Activated effector memory CD4-positive, alpha-beta T cell treated with Interleukin-2 at 50 U/mL for 16 hours (primary cell): ENCODE results near the gene TRAPPC11.
"Not testable (repeated sequence)": the region's sequence is repeated elsewhere in the genome, so short reads cannot be mapped to it uniquely, and the experiment has no call there.

Source experiments
- DNase-seq: peaks from one replicate; pipeline ENCODE4 v3.0.0-alpha.2; 2020

Gene TRAPPC11

DNA sequence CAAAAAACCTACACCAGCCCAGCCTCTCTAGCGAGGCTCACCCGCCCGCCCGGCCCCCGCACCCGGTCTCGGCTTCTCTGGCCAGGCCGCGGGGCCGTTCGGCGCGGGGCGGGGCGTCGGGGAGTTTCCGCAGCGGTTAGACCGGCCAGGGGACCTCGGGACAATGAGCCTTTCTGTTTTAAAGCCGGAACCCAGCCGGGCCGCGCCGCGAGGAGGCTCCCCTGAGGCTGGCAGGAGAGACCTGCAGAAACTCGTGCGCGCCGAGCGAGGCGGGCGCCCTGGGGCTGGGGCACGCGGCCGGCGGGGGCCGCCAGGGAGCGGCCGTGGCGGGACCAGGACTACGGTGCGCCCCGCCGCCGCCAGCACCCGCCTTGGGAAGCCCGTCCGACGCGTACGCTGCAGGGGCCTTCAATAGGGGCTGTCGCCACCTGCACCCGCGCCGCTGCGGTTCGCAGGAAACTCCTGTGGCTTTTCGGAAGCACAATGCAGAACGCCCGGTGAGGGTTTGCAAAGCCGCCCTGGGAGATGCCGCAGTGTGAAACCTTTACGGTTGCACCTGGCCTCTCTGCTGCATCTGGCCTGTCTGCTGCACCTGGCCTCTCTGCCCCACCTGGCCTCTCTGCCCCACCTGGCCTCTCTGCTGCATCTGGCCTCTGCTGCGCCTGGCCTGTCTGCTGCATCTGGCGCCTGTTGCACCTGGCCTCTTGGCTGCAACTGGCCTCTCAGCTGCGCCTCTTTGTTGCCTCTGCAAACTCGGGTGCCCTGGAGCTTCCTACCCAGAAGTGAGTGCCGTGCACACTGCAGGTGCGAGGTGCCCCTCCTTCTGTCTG is 63.9 kb downstream of the TRAPPC11 start:
- DNase-seq: peak; percentile 30

DNA sequence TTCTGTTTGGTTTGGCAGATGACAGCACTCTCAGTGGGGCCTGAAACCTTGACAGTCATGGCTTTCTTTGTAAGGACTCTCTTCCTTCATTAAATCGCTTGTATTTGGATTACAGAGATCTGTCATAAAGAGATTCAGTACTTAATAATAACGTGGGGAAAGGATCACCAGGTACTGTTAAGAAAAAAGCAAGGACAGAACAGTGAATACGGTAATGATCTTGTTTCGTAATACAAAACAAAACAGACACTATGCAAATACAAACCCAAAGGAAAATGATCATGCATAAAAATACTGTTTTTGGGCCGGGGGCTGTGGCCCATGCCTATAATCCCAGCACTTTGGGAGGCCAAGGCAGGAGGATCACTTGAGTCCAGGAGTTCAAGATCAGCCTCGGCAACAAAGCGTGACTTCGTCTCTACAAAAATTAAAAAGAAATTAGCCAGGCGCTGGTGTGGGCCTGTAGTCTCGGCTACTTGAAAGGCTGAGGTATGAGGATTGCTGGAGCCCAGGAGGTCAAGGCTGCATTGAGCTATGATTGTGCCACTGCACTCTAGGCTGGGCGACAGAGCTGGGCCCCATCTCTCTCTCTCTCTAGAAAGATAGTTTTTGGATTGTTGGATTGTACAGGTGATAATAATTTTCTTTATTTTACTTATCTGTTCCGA is 64.6 kb downstream of the TRAPPC11 start:
- DNase-seq: no peak

DNA sequence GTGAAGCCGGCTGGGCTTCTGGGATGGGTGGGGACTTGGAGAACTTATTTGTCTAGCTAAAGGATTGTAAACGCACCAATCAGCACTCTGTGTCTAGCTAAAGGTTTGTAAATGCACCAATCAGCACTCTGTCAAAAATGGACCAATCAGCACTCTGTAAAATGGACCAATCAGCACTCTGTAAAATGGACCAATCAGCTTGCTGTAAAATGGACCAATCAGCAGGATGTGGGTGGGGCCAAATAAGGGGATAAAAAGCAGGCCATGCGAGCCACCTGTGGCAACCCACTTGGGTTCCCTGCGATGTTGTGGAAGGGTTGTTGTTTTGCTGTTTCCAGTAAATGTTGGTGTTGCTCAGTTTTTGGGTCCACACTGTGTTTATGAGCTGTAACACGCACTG is 66.5 kb downstream of the TRAPPC11 start:
- not testable (repeated sequence) for DNase-seq

DNA sequence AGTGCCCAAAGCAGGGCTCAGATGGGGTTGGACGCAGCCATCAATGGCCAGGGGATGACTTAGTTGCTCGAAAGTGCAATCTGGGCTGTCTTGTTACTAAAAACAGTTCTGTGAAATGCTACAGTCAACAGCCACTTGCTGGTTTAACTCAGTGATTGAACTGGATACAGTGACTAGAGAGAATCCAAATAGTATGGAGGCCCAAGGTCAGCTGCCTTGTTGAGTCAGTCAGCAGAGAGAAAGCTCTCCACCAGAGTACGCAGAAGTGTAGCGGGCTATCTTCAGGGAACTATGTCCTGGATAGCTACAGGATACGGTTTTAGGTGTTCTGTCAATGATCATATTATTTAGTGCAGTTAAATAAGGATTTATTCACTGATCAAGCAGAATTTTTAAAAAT is 68.4 kb downstream of the TRAPPC11 start:
- DNase-seq: no peak

DNA sequence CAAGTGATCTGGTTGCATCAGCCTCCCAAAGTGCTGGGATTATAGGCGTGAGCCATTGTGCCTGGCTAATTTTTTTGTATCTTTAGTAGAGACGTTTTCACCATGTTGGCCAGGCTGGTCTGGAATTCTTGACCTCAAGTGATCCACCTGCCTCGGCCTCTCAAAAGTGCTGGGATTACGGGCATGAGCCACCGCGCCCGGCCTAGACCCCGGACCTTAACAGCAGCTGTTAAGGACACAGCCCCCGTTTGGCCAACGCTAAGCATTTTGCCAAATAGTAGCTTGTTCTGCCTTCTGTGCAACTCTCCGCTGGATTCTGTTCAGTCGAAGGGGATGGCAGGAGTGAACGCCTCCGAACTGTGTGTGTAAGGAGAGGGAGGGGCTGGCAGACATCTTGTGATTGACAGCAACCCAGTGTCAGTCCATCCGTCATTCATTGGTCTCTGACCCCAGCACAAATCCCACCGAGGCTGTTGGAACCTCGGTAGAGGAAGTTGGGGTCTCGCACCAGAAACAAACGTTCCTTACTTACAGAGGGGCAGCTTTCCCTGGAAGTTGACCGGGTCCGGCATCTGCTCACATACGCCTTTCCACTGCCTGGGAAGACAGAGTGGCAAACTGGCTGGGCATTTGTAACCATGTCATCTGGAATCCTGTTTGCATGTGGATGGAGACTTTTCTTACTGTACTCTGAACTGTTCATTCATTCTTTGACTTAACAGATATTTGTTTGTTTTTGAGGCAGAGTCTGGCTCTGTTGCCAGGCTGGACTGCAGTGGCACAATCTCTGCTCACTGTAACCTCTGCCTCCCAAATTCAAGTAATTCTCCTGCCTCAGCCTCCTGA is 69.4 kb downstream of the TRAPPC11 start:
- DNase-seq: no peak

DNA sequence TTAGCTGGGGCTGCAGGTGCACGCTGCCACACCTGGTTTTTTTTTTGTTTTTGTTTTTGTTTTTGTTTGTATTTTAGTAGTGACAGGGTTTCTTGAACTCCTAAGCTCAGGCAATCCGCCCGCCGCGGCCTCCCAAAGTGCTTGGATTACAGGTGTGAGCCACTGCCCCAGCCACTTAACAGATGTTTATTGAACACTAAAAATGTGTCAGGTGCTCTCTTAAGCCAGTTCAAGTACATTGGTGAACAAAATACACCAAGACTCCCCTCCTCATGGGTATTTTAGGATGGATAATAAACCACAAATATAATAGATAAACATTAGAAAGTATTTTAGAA is 69.9 kb downstream of the TRAPPC11 start:
- no peak for DNase-seq

DNA sequence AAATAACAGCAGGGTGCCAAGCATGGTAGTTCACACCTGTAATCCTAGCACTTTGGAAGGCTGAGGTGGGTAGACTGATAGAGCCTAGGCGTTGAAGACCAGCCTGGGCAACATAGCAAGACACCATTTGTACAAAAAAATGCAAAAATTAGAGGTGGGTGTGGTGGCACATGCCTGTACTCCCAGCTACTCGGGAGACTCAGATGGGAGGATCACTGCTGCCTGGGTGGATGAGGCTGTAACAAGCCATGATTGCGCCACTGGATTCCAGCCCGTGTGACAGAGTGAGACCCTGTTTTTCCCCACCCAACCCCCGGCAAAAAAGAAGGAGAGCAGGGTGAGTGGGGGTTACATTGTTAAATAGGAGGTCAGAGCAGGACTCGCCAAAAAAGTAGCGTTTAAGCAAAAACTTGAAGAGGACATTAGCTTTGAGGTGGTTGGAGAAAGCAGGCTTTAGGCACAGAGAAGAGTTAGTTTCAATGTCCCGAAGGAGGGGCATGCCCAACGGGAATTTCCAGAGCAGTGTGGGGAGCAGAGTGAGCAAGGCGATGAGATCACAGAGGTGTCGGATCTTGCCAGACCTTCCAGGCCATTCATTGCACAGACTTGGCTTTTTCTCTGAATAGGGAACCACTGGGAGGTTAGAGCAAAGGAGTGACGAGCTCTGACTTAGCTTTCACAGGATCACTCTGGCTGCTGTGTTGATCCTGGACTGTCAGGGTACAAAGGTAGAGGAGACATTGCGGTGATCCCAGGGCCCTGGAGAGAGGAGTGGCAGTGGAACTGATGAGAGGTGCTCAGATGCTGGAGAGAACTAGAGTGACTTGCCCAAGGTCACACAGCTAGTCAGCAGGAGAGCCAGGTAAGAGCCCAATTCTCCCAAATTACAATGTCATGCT is 70.6 kb downstream of the TRAPPC11 start:
- no peak for DNase-seq

DNA sequence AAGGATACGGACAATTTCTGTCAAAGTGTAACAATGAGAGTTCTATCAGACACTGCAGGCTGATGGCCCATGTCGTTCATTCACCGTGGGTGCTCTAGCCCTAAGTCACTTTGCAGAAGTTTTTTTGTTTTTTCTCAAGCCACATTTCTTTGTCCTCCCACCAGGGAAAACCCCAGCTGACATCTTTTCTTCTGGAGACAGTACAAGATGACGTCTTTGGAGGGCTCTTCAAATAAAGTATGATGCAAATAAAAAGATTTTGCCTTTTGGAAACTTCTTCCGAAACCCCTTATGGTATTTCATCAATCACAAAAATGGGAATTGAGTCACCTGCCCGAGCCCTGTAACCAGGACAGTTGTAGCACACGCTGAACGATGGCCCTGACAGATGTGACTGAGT is 73.2 kb downstream of the TRAPPC11 start:
- no peak for DNase-seq

DNA sequence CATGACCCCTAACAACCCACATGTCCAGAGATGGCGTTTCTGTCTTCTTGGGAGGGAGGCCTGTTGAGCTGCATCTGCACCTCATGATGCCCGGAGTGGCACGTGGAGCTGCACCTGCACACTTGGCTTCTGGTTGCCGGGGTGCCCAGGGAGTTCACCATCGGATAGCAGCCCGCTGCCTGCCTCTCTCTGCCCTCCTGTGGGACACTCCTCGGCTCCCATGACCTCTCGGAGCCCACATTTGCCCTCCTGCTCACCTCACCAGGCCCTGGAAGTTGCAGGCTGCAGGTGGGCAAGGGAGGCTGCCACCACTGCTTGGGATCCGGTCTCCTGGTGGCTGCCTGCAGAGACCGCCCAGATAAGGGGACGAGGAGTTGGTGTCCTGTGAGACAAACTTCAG is 74.1 kb downstream of the TRAPPC11 start:
- DNase-seq: no peak

DNA sequence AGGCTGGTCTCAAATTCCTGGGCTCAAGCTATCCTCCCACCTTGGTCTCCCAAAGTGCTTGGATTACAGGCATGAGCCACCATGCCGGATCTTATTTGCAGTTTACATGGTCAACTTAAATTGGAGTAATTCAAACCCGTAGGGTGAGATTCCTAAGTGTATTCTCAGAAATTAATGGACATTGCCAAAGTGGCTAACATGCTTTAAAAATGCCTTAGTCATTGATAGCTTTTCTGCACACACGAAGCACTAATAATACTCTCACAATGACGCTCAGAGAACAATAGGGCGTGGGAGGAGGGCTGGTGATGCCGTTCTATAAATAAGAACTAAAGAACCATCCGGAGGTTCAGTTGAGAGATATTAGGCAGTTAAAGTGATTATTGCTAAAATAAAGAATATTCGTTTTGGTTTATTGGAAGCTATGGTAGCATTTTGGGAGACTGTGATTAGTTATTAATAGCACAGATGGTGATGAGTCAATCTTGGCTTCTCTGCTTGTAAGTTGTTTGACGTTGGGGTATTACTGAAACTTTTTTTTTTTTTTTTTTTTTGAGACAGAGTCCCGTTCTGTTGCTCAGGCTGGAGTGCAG is 79.1 kb downstream of the TRAPPC11 start:
- DNase-seq: no peak

DNA sequence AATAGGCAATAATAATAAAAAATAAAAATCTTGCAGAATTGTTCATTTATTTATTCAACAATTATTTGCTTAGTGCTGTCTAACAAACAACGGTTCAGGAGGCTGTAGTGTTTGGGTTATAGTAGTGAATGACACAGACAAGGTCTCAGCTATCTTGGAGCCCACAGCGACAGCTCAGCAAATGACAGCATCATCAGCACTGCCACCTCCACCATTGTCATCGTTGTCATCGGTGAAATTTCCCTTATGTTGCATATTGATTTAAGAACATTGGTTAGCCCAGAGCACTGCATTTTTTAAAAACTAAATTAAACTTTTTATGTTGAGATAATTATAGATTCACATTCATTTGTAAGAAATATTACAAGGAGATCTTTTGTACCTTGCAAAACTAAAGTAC is 79.9 kb downstream of the TRAPPC11 start:
- no peak for DNase-seq

DNA sequence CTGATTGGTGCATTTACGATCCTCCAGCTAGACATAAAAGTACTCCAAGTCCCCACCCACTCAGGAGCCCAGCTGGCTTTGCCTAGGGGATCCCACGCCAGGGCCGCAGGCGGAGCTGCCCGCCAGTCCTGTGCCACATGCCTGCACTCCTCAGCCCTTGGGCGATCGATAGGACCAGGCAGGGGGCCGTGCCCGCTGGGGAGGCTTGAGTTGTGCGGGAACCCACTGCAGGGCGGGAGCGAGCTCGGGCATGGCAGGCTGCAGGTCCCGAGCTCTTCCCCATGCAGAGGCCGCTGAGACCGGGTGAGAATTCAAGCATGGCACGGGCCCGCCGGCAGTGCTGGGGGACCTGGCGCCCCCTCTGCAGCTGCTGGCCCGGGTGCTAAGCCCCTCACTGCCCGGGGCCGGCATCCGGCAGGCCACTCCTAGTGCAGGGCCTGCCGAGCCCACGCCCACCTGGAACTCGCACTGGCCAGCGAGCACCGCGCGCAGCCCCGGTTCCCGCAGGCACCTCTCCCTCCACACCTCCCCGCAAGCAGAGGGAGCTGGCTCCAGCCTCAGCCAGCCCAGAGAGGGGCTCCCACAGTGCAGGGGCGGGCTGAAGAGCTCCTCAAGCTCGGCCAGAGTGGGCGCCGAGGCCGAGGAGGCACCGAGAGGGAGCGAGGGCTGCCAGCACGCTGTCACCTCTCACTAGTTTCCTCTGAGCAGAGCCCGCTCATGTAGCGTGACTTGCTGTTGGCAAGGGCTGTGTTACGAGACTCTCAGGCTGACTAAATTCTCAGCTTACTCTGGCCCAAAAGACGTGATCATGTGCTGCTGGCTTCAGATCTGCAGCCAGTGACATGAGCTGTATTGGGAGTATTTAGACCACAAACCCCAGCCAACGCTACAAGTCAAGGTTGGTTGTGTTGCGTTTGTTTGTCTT is 87.5 kb downstream of the TRAPPC11 start:
- no peak for DNase-seq

DNA sequence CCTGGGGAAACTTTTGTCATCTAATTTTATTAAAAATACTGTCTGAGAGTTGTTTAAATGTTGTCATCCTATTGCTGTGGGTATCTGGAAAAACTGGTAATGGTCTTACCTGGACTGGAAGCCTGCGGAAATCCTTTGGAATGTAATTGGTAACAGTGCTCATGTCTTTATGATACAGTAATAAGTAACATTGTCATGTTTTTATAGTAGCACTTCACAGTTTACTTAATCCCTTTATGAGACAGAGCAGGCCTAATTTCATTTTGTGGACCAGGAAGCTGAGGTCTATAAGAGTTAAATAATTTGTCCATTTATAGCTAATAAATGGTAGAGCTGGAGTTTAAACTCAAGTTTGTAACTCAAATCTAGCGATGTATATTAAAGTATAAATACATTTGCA is 88.3 kb downstream of the TRAPPC11 start:
- no peak for DNase-seq

DNA sequence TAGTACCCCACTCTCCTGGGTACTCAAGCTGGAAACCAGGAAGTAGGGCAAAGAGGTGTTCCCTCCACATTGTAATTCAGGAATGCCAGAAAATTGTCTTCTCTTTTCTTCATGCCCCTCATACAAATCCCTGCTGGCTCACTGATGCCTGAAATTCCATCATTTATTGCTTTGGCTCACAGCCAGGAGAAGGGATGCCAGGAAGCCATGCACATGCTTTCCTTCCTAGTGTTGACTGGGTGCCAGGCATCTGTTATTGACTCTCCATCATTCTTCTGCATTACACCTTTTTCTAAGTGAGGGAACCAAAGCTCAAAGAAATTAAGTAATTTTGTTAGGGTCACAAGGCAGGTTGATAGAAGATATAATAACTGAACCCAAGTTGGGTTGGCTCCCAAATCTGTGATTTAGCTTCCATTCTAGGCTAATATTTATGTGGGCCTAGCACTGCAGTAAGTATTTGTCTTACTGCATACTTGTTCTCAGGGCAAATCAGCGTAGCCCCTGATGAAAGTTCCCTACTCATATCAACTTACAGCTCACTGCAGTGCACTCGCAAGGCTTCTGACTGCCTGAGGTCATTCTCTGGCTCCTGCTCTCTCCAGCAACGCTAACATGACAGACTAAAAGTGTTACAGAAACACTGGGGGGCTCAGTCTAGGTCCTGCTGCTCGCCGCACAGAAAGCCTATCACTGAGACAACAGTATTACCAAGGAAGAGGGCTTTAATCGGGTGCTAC is 89.0 kb downstream of the TRAPPC11 start:
- no peak for DNase-seq

DNA sequence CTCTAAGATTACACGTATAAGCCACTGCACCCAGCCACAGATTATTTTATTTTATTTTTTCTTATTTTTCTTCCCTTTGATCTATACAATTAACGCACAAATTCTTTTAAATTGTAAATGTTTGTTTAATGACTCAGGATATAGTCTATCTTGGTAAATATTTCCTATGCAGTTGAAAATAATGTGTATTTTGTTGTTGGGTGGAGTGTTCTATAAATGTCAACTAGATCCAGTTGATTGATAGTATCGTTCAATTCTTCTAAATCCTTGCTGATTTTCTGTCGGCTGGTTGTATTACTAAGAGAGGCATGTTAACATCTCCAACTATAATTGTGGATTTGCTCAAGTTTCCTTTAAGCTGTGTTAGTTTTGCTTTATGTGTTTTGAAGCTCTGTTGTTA is 92.0 kb downstream of the TRAPPC11 start:
- no peak for DNase-seq

DNA sequence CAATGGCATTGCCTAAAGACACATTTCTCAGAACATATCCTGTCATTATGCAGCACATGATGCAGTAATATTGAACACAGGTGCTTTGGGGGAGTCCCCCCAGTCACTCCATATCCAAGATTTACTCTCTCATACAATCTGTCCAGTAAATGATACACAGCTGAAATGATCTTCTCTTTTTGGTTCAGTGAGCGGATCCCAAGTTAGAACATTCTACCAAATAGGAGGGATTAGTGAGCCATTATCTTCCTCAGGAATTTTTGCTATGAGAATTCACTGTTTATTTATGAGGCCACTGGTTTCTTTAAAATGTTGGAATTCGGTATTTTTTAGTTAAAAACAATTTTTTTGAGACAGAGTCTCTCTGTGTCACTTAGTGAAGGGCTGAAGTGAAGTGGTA is 96.5 kb downstream of the TRAPPC11 start:
- DNase-seq: no peak

DNA sequence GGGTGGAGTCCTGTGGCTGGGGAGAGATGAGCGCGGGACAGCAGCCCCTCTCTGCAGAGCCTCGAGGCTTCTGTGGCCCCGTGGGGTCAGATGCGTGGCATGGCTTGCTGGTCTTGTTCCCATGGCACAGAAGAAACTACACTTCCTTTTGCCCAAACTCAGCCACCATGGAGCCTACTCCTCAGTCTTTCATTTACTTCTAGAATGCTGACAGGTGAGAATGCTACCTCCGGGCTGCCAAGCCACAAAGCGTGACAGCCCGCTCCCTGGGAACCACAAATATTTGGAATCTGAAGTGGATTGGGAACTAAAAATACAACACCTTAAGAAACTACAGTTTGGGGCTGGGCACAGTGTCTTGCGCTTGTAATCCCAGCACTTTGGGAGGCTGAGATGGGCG is 98.0 kb downstream of the TRAPPC11 start:
- DNase-seq: no peak

DNA sequence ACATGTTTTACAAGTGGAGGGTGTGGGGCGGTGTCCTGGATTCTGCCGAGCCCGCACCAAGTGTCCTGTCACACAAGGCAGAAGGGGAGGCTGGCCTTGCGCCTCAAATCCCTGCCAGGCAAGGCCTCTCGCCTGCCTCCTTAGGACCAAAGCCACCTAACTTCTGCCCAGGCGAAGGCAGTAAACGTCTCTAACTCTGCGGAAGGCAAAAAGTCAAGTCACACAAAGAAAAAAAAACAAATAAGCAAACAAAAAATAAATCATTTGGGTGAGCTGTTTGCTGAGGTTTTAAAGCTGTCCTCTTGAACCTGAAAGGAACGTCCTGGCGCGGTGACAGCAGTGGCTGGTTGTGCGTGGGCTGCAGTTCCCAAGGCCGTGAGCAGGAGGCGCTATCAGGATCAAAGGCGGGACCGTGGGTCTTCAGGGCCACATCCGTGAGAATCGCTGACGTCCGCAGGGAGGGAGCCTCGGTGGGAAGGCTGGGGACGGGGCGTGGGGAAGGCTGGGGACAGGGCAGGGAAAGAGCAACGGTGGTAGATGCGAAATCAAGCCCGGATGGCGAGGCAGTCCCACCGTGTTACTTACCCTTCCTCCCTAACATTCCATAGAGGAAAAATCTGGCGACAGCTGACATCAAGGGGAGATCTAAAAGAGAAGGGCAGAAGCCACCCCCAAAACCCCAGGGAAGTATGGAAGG is 99.1 kb downstream of the TRAPPC11 start:
- no peak for DNase-seq

DNA sequence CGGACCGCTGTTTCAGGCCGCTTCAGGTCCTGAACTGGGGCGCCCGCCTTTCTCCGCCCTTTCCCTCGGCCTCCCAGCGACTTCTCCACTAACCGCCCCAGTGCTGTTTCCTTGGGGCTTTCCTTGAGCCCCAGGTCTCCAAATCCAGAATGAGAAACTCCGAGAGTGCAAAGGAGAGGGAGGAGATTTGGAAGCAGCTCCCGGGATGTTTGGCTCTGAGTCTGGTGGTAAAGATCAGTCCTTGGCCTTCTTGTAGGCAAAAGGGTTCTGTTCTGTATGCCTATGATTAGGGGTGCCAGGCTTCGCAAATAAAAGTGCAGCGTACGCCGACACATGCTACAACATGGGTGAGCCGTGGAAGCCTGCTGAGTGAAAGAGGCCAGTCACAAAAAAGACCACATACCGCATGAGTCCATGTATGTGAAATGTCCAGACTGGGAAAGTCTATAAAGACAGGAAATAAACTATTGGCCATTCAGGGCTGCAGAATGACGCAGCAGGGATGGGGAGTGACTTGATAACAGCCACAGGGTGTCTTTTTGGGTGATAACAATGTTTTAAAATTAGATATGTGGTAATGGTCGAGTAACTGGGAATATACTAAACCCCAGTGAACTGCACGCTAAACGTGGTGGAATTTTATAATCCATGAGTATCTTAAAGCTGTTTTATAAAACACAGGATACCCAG is 99.8 kb downstream of the TRAPPC11 start:
- no peak for DNase-seq
